ENCODE measurements around the gene ARL3.

ARL3 gene

DNA sequence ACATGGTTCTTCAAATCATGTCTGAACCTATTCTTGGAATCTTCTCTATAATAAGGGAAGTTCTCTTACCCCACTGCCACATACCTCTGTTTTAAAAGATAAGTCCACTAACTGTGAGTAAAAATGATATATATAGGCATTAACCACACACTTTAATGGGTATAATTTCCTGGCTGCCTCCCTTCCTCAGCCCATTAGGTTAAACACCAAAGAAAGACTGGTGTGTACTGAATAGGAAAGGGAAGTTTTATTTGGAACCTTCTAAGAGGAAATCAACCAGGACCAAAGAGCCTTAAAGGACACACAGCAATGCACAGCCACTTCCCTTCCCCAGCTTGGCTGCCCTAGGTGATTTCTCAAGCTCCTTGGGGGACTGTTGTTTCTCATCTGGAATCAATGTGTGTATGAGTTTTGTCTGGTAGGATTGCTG, 24.5 kb upstream of the ARL3 start:
- H3K4me3 ChIP-seq (ENCODE audit: low read depth, low read length) = no peak overlapping the region
- DNase-seq (ENCODE audit: low read depth) = no peak
- TF ChIP-seq, protein P1, sequence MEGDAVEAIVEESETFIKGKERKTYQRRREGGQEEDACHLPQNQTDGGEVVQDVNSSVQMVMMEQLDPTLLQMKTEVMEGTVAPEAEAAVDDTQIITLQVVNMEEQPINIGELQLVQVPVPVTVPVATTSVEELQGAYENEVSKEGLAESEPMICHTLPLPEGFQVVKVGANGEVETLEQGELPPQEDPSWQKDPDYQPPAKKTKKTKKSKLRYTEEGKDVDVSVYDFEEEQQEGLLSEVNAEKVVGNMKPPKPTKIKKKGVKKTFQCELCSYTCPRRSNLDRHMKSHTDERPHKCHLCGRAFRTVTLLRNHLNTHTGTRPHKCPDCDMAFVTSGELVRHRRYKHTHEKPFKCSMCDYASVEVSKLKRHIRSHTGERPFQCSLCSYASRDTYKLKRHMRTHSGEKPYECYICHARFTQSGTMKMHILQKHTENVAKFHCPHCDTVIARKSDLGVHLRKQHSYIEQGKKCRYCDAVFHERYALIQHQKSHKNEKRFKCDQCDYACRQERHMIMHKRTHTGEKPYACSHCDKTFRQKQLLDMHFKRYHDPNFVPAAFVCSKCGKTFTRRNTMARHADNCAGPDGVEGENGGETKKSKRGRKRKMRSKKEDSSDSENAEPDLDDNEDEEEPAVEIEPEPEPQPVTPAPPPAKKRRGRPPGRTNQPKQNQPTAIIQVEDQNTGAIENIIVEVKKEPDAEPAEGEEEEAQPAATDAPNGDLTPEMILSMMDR (IDR thresholded peaks at IDR 0.05; ENCODE audit: low read depth, low read length, missing control alignments) = no peak
- in situ Hi-C loops (cut with HindIII; ENCODE audit: low sequenced_read_pairs) = loop anchor here (5.0 kb wide), 1 partner anchor 94 kb away; no protein-coding TSS in a partner anchor

DNA sequence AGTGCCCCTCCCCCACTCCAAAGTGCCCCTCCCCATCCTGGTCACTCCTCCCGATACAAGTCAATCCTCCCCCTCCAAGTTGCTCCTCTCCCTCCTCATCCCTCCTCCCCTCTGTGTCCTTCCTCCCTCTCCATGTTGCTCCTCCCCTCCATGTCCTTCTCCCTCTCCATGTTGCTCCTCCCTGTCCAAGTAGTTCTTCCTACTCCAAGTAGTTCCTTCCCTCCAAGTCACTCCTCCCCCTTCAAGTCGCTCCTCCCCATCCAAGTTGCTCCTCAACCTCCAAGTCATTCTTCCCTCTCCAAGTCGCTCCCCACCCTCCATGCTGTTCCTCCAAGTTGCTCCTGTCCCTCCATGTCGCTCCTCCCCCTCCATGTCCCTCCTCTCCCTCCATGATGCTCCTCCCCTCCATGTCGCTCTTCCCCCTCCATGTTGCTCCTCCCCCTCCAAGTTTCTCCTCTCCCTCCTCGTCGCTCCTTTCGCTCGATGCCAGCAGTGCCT, 20.9 kb upstream of the ARL3 start:
- TF ChIP-seq, protein P1 (IDR thresholded peaks at IDR 0.05; ENCODE audit: low read depth, low read length, missing control alignments) = no peak
- H3K4me3 ChIP-seq (ENCODE audit: low read depth, low read length) = no peak overlapping the region
- in situ Hi-C loops (cut with HindIII; ENCODE audit: low sequenced_read_pairs) = loop anchor here (5.0 kb wide), 1 partner anchor 97 kb away; no protein-coding TSS in a partner anchor
- no peak for DNase-seq (ENCODE audit: low read depth)

DNA sequence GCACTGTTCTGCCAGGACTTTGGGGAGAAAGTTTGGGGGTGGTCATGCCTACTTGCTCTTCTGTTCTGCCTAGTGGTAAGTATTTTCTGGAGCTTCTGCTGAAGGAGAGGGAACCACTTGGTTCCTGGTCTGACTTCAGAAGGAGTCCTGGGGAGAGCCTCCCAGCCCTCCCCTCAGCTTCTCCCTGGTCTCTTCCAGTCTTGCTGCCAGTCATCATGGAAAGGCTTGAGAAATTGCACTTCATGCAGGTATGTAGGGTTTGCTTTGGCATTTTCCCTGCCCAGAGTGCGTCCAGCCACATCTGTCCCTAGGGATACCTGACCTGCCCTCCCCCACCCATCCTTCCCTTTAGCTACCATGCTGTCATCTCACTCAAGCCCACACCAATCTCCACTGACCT, 18.5 kb upstream of the ARL3 start:
- DNase-seq (ENCODE audit: low read depth) = no peak
- in situ Hi-C loops (cut with HindIII; ENCODE audit: low sequenced_read_pairs) = no loop called here
- H3K4me3 ChIP-seq (ENCODE audit: low read depth, low read length) = no peak overlapping the region
- TF ChIP-seq, protein P1 (IDR thresholded peaks at IDR 0.05; ENCODE audit: low read depth, low read length, missing control alignments) = no peak

DNA sequence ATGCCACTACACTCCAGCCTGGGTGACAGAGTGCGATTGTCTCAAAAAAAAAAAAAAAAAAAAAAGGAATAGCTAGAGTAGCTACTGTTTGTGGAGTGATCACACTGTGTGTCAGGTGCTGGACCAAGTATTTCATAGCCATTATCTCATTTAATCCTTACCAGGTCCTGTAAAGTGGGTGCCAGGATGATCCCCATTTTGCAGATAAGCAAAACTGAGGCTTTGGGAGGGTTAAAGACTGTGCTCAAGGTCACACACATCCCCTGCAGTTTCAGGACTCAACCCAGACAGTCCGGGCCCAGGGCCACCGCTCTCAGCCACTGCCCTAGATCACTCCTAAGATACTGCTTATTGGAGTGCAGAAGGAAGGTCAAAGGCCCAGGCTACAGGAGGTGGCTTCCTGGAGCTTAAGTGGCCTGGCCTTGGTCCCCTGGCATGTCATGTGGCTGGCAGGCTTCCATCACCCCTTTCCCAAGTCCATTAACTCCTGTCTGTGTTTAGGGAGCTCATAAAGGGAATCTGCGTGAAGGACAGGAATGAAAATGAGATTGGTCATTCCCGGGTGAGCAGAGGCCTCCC, 17.1 kb upstream of the ARL3 start:
- DNase-seq (ENCODE audit: low read depth) = no peak
- no peak overlapping the region for H3K4me3 ChIP-seq (ENCODE audit: low read depth, low read length)
- TF ChIP-seq, protein P1 (IDR thresholded peaks at IDR 0.05; ENCODE audit: low read depth, low read length, missing control alignments) = no peak
- in situ Hi-C loops (cut with HindIII; ENCODE audit: low sequenced_read_pairs) = no loop called here

DNA sequence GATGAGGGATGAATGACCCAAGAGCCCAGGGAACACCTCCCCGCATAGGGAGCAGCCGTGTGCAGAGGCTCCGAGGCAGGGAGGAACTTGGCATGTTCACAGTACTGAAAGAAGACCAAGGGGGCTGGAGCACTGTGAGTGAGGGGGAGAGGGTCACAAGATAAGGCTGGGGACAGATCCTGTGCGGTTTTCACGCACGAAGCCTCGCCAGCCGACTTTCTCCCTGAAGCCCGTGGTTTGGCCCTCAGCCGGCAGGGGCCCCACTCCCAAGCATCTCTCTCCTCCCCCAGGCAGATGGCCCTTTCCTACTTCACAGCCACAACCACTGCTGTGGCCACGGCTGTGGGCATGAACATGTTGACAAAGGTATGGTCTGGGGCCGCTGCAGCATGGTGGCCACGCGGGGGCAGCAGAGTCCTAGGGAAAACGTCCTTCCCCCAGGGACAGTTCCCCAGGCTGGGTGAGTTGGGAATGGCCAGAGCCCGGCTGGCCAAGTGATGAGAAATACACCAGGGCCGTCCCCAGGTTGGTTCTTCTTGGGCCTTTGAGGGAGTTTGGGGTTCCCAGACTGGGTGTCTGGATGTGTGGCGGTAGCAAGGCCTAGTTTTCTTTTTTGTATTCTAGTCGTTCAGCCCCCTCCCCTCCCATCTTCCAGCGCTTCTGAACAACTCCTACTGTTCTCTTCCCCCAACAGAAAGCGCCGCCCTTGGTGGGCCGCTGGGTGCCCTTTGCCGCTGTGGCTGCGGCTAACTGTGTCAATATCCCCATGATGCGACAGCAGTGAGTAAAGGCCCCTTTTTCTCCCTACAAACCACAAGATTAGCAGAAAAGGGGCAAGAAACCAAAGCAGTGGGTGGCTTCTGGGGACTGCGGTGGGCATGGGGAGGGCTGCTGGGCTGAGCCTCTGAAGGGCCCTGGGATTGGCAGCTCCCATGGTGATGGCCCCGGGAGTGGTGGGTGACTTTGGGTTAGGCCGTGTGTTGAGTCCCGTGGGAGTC, 15.1 kb upstream of the ARL3 start:
- TF ChIP-seq, protein P1 (IDR thresholded peaks at IDR 0.05; ENCODE audit: low read depth, low read length, missing control alignments) = peak; percentile 94
- no peak overlapping the region for H3K4me3 ChIP-seq (ENCODE audit: low read depth, low read length)
- in situ Hi-C loops (cut with HindIII; ENCODE audit: low sequenced_read_pairs) = no loop called here
- peak; percentile 60 for DNase-seq (ENCODE audit: low read depth)

DNA sequence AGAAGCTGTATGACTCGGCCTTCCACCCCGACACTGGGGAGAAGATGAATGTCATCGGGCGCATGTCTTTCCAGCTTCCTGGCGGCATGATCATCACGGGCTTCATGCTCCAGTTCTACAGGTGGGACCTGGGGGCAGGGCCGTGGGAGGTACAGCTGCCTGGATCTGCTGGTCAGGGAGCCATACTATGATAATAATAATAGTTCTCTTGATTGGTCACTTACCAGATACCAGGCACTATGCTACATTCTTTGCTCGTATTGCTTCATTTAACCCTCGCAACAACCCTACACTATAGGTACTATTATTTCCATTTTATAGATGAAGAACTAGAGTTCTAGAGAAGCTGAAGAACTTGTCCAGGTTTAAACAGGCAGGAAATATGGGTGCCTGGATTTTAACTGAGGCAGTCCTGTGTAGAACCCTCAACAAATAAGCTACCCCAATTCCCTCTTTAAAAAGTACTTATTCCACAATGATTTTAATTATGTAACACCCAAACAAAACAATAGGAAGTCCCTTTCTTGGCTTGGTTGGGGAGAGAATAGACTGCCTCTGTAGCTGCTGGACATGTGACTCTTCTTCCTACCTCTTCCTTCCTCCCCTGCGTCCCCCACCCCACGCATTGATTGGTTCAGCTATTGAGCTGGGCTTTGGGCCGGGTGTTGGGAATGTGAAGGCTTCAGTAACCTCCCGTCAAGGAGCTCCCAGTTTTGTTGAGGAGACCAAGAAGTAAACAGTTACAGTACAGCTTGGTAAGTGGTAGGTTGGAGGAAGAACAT, 13.0 kb upstream of the ARL3 start:
- in situ Hi-C loops (cut with HindIII; ENCODE audit: low sequenced_read_pairs) = no loop called here
- TF ChIP-seq, protein P1 (IDR thresholded peaks at IDR 0.05; ENCODE audit: low read depth, low read length, missing control alignments) = no peak
- DNase-seq (ENCODE audit: low read depth) = no peak
- H3K4me3 ChIP-seq (ENCODE audit: low read depth, low read length) = no peak overlapping the region

Data from astrocyte of the cerebellum (primary cell).